Measurements from ENCODE around the gene SPRY1.

Gene SPRY1

GRCh38 chr4:123411514-123411913 lies 14.9 kb downstream of the SPRY1 start:
- no peak for DNase-seq

DNA sequence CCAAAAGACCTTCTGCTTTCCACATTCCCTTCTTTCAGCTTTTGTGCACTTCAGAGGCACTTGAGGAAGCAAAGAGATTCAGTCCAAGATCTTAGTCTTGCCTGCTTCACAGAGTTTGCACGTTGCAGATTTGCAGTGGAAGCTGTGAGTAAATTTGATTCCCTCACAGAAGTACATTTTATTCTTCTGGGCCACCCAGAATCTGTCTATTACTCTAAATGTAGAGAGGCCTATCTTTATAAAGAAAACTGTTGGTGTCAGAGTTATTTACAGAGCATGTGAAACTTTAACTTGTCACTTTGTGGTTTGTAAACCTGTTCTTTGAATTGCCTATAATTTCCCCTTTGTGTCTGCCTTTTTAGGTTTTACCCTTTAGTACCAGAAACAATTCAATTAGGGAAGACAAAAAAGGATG lies 15.5 kb downstream of the SPRY1 start:
- DNase-seq = peak in 1 of 3 donors; percentile 17

DNA sequence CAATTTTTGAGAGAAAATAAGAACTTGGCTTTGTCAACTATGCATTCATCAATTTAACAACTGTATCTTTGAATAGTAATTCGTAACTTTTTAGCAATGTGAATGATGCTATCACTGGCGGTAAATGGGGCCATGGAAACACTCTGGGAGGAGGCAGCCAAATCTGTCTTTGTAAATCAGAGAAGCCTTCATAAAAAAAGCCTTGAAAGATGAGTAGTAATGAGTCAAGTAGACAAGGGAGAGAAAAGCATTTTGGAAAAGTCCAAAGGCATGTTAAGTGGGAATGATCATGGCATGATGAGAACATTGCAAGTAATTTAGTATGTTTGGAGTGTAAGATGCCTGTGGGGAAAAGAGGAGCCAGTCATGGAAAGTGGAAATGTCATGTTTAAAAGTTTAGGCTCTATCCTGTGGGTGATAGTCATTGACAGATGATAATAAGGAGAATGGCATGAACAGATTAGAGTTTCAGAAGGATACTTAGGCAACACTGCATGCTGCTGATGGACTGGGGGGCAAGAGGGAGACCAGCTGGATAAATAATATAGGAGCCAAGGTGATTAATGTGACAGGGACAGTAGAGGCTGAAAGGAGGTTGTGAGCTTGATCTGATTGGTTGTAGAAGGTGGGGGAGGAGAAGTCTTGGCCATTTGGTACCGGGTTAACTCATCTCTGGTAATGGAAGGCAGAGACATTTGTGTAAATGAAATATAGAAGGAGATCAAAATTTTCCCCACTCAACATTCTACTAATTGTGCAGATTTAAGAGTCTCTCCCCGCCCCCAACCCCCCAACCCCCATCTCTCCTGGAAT lies 16.3 kb downstream of the SPRY1 start:
- DNase-seq = peak in 1 of 3 donors; percentile 15

DNA sequence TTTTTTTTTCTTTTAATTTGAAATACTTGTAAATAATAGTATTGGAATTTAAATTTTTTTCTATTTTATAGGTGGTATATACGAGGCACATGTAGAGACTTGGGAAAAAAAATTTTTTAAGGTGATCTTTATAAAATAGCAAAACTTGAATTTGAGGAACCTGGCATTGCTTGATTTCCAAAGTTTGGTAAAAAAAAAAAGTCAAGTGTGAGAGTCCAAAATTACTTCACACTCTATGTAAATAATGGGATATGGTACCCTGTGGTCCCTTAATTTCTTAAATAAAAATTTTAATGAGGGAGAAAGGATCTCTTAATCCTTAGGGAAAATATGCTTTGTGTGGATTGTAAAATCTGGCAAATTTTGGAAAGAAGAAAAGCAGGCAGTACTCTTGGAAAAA lies 19.0 kb downstream of the SPRY1 start:
- peak; percentile 6 to 47 (median 46) for DNase-seq

GRCh38 chr4:123415977-123416376 lies 19.4 kb downstream of the SPRY1 start:
- DNase-seq = peak; percentile 77 to 83 (median 83)

- no peak for DNase-seq
These were observed 21.2 kb downstream of the SPRY1 start for GRCh38 chr4:123417813-123418212.

GRCh38 chr4:123418351-123418931 lies 21.8 kb downstream of the SPRY1 start:
- DNase-seq = peak in 1 of 3 donors; percentile 18

DNA sequence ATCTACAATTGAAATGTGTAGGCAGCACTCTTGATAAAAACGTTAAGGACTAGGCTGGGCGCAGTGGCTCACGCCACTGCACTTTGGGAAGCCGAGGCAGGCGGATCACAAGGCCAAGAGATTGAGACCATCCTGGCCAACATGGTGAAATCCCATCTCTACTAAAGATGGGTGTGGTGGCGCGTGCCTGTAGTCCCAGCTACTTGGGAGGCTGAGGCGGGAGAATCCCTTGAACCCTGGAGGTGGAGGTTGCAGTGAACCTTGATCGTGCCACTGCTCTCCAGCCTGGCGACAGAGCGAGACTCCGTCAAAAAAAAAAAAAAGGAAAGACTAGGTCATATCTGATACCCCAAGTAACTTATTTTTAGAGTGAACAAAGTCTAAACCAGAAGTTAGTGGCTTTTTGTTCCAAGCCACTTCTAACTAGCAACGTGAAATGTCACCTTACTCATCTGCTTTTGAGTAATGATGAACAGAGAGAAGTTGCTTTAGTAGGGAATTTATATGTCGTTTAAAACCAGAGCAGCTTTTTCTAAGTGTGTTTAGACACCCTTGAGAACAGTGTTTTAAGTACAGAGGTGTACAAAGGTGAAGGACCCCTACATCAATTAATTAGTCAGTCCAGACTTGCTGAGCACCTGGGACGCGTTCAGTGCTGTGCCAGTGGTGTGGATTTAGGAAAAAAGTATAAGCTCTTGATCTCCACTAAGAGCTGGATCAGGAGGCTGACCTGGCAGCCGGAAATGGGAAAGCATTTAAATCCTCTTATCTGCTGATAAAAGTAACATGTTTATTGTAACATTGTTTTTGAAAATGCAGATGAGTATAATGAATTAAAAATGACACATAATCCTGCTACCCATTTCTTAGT lies 23.5 kb downstream of the SPRY1 start:
- DNase-seq = peak in 1 of 3 donors; percentile 15

- DNase-seq = peak; percentile 21 to 65 (median 64)
These were observed 24.8 kb downstream of the SPRY1 start for GRCh38 chr4:123421227-123421936.

- peak in 2 of 3 donors; percentile 18 to 24 for DNase-seq
These were observed 25.6 kb downstream of the SPRY1 start for GRCh38 chr4:123421937-123422781.

- DNase-seq = no peak
These were observed 27.2 kb downstream of the SPRY1 start for GRCh38 chr4:123423819-123424218.

DNA sequence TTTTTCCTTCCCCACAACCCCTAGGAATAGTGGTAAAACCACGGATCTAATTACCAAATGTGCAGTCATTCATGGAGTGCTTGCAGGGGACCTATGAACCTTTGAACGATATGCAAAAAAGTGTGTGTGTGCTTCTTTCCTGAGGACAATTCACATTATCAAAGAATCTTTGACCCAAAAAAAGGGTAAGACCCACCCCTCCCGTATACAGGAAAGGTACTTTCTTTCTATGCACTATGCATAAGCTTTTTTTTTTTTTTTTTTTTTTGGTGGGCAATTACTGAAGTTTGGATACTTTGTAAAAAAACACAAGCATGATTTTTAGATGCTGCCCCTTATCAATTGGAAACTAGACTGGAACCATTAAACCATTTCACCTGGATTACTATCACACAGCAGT lies 31.4 kb downstream of the SPRY1 start:
- peak in 1 of 3 donors; percentile 2 for DNase-seq

- no peak for DNase-seq
These were observed 33.4 kb downstream of the SPRY1 start for GRCh38 chr4:123430031-123430430.

GRCh38 chr4:123430501-123430900 lies 33.9 kb downstream of the SPRY1 start:
- no peak for DNase-seq

GRCh38 chr4:123433573-123433972 lies 37.0 kb downstream of the SPRY1 start:
- no peak for DNase-seq

DNA sequence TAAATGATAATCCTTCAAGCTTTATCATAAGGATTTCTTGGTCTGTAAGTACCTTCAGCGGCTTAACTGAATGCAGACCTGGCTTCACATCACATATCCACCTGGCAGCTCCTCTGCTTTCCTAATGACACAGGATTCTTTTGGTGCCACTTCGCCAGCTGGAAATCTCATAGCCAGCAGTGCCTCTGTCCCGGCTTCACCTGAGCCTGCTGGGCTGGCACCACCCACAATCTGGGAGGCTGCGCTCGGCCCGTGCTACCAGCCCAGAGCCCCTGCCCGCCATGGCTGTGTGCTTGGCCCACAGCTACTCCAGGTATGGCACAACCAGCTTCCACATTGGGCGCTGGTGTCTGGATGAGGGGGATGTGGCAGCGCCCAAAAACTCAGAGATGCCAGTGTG lies 37.4 kb downstream of the SPRY1 start:
- DNase-seq = no peak

- no peak for DNase-seq
These were observed 38.9 kb downstream of the SPRY1 start for GRCh38 chr4:123435246-123436113.

DNA sequence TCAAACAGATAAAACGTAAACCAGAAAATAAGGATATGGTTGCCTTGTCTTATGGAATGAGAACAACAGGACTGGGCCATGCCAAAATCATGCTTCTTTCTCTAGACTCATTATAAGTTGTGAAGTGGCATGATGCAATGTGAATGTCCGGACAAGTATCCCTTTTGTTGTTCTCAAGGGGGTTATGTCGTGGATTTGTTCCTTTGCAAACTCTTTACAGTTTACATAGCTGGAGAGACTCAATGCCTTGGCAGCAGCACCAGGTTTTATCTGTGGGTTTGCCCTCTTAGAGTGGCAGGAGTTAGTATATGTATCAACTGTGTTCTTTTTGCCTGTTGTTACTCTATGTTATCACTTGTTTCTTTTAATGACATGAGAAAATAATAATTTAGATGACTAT lies 41.4 kb downstream of the SPRY1 start:
- no peak for DNase-seq

- DNase-seq = peak; percentile 72 to 87 (median 75)
These were observed 47.0 kb downstream of the SPRY1 start for GRCh38 chr4:123443401-123444289.

DNA sequence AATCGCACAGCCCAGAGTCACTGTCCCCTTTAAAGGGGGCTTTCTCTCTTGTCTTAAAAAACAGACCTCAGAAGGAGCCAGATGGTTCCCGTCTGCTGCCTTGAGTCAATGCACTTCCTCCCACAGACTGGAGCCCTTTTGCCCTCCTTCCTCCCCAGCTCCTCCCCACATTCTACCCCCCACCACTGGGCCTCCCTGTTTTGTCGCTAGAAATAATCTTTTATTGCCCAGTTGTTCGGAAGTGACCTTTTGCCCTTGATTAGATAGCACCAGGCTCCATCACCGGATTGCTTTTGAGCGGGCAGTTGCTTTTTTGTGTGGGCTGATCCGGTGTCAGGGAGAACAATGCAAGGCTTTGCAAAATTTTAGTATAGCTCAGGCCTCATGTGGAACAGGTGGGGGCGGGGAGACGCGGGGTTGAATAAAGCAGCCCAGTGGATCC lies 47.7 kb downstream of the SPRY1 start:
- peak; percentile 63 to 71 (median 69) for DNase-seq
